H9 (cell line): Measurements from ENCODE around the gene TNIK. TPM values are rescaled to one million over a fixed set of nuclear protein-coding genes. Genes with fewer than 3 reads are reported as not detected.

Experiments used
- DNase-seq: peaks from one replicate; pipeline ENCODE4 v3.0.0-alpha.2; 2017
- H2AFZ ChIP-seq: one replicate; pipeline ENCODE4 v1.6.1; 2013; ENCODE audit warnings: mild to moderate bottlenecking, low read length, control low read depth, moderate library complexity
- H2AK5ac ChIP-seq: 2 replicates; pipeline ENCODE4 v1.6.1; 2013; ENCODE audit warnings: low read length, control low read depth, mixed read lengths; ENCODE audit not compliant: insufficient read length
- H2BK120ac ChIP-seq: one replicate; pipeline ENCODE4 v1.6.1; 2013; ENCODE audit warnings: low read depth, mild to moderate bottlenecking, low read length, control low read depth, inconsistent platforms; ENCODE audit not compliant: poor library complexity, severe bottlenecking
- H2BK12ac ChIP-seq: 2 replicates; pipeline ENCODE4 v1.6.1; 2013; ENCODE audit warnings: low read length, control low read depth, mixed read lengths, low read depth; ENCODE audit not compliant: insufficient read length
- H2BK15ac ChIP-seq: 2 replicates; pipeline ENCODE4 v1.6.1; 2013; ENCODE audit warnings: low read depth, low read length, control low read depth
- H2BK20ac ChIP-seq: one replicate; pipeline ENCODE4 v1.6.1; 2013; ENCODE audit warnings: low read depth, mild to moderate bottlenecking, low read length, control low read depth, inconsistent platforms; ENCODE audit not compliant: poor library complexity, severe bottlenecking
- H2BK5ac ChIP-seq: 2 replicates; pipeline ENCODE4 v1.6.1; 2013; ENCODE audit warnings: low read length, control low read depth, mixed read lengths; ENCODE audit not compliant: insufficient read length
- H3K14ac ChIP-seq: 2 replicates; pipeline ENCODE4 v1.6.1; 2013; ENCODE audit warnings: low read length, control low read depth; ENCODE audit not compliant: insufficient read depth
- H3K18ac ChIP-seq: 2 replicates; pipeline ENCODE4 v1.6.1; 2013; ENCODE audit warnings: low read depth, mild to moderate bottlenecking, mixed read lengths, low read length, control low read depth; ENCODE audit not compliant: insufficient read length
- H3K23ac ChIP-seq: 2 replicates; pipeline ENCODE4 v1.6.1; 2013; ENCODE audit warnings: low read length, control low read depth, mixed read lengths, low read depth; ENCODE audit not compliant: insufficient read length
- H3K23me2 ChIP-seq: 2 replicates; pipeline ENCODE4 v1.6.1; 2013; ENCODE audit warnings: low read depth, mild to moderate bottlenecking, mixed read lengths, low read length, control low read depth; ENCODE audit not compliant: insufficient read length, poor library complexity, severe bottlenecking
- H3K27ac ChIP-seq: 2 replicates; pipeline ENCODE4 v1.5.1; 2013; ENCODE audit warnings: low read length, control low read depth, mixed read lengths, low read depth; ENCODE audit not compliant: insufficient read length
- H3K27me3 ChIP-seq: 2 replicates; pipeline ENCODE4 v1.6.1; 2013; ENCODE audit warnings: low read length, control low read depth, inconsistent platforms; ENCODE audit not compliant: insufficient read depth
- H3K4ac ChIP-seq: 2 replicates; pipeline ENCODE4 v1.6.1; 2013; ENCODE audit warnings: low read depth, mild to moderate bottlenecking, control low read depth, inconsistent platforms, low read length, moderate library complexity
- H3K4me1 ChIP-seq: 2 replicates; pipeline ENCODE4 v1.6.1; 2013; ENCODE audit warnings: low read length, control low read depth, inconsistent platforms; ENCODE audit not compliant: insufficient read depth
- H3K4me2 ChIP-seq: 2 replicates; pipeline ENCODE4 v1.6.1; 2013; ENCODE audit warnings: low read length, control low read depth, mixed read lengths; ENCODE audit not compliant: insufficient read length, insufficient read depth
- H3K56ac ChIP-seq: 2 replicates; pipeline ENCODE4 v1.6.1; 2013; ENCODE audit warnings: low read depth, mild to moderate bottlenecking, mixed read lengths, low read length, control low read depth; ENCODE audit not compliant: insufficient read length
- H3K79me1 ChIP-seq: 2 replicates; pipeline ENCODE4 v1.6.1; 2013; ENCODE audit warnings: low read depth, mild to moderate bottlenecking, moderate library complexity, low read length, control low read depth, inconsistent platforms; ENCODE audit not compliant: insufficient read depth, poor library complexity, severe bottlenecking
- H3K79me2 ChIP-seq: 2 replicates; pipeline ENCODE4 v1.6.1; 2013; ENCODE audit warnings: low read length, control low read depth, inconsistent platforms; ENCODE audit not compliant: insufficient read depth
- H3K9ac ChIP-seq: 2 replicates; pipeline ENCODE4 v1.6.1; 2013; ENCODE audit warnings: low read length, control low read depth, mixed read lengths; ENCODE audit not compliant: insufficient read length; ENCODE audit errors: extremely low read depth
- H3K9me3 ChIP-seq: one replicate; pipeline ENCODE4 v1.6.1; 2013; ENCODE audit warnings: low read depth, low read length, inconsistent platforms; ENCODE audit not compliant: control insufficient read depth
- H3T11ph ChIP-seq: one replicate; pipeline ENCODE4 v1.6.1; 2013; ENCODE audit warnings: mild to moderate bottlenecking, low read length, control low read depth, inconsistent platforms
- H4K20me1 ChIP-seq: one replicate; pipeline ENCODE4 v1.6.1; 2013; ENCODE audit not compliant: control insufficient read depth, insufficient read length, insufficient read depth
- H4K5ac ChIP-seq: 2 replicates; pipeline ENCODE4 v1.6.1; 2013; ENCODE audit warnings: low read depth, mild to moderate bottlenecking, mixed read lengths, low read length, control low read depth; ENCODE audit not compliant: insufficient read length
- H4K8ac ChIP-seq: replicated peaks from 2 replicates; pipeline ENCODE4 v1.6.1; 2013; ENCODE audit warnings: low read length, control low read depth, mixed read lengths, low read depth; ENCODE audit not compliant: insufficient read length
- H4K91ac ChIP-seq: 2 replicates; pipeline ENCODE4 v1.6.1; 2013; ENCODE audit warnings: low read depth, mild to moderate bottlenecking, moderate library complexity, mixed read lengths, low read length, control low read depth; ENCODE audit not compliant: insufficient read length
- H3K27ac Mint-ChIP-seq, 3 experiments: 2 replicates in 2 of 3; 3 replicates in 1 of 3; pipeline ENCODE4 v1.8.0; 2020 to 2021; ENCODE audit warnings: mixed read lengths in 3 of 3, mild to moderate bottlenecking in 1 of 3, moderate library complexity in 1 of 3
- H3K27me3 Mint-ChIP-seq: 2 replicates; pipeline ENCODE4 v1.8.0; 2021; ENCODE audit warnings: low read depth, mild to moderate bottlenecking, moderate library complexity, mixed read lengths
- H3K36me3 Mint-ChIP-seq, 3 experiments: 2 replicates in 2 of 3; 3 replicates in 1 of 3; pipeline ENCODE4 v1.8.0; 2020 to 2021; ENCODE audit warnings: low read depth in 3 of 3, mixed read lengths in 3 of 3; ENCODE audit not compliant: insufficient read depth in 1 of 3
- H3K4me1 Mint-ChIP-seq, 2 experiments: 2 replicates each; pipeline ENCODE4 v1.8.0; 2020; ENCODE audit warnings: mixed read lengths in 2 of 2
- H3K4me3 Mint-ChIP-seq, 2 experiments: 2 replicates in 1 of 2; 3 replicates in 1 of 2; pipeline ENCODE4 v1.8.0; 2020 to 2021; ENCODE audit warnings: mild to moderate bottlenecking in 2 of 2, mixed read lengths in 2 of 2, moderate library complexity in 1 of 2
- H3K9me3 Mint-ChIP-seq, 2 experiments: 2 replicates in 1 of 2; 3 replicates in 1 of 2; pipeline ENCODE4 v1.8.0; 2020; ENCODE audit warnings: mild to moderate bottlenecking in 2 of 2, mixed read lengths in 2 of 2, moderate library complexity in 1 of 2
- CTCF ChIP-seq: fragments of 200-600 bp; sonication (generic); conservative IDR thresholded peaks from 3 replicates; pipeline ENCODE4 v1.8.0; 2021; ENCODE audit warnings: antibody characterized with exemption, mild to moderate bottlenecking
- WGBS: extraction: QIAGEN DNeasy Blood & Tissue Kit; methylation state at CpG from one replicate; pipeline ENCODE4 v1.1.7; 2013; ENCODE audit warnings: missing lambda C conversion rate, low lambda C conversion rate, mixed read lengths; ENCODE audit not compliant: insufficient read length; ENCODE audit errors: extremely low coverage; 5-methylcytosine and 5-hydroxymethylcytosine counted together
- total RNA-seq: library from RNA; stranded (reverse); gene quantifications from 2 replicates; pipeline ENCODE4 v1.2.1, GENCODE V29; 2021

The TNIK gene
- total RNA-seq, 1 experiment from 2014 or later = 15.9 TPM

DNA sequence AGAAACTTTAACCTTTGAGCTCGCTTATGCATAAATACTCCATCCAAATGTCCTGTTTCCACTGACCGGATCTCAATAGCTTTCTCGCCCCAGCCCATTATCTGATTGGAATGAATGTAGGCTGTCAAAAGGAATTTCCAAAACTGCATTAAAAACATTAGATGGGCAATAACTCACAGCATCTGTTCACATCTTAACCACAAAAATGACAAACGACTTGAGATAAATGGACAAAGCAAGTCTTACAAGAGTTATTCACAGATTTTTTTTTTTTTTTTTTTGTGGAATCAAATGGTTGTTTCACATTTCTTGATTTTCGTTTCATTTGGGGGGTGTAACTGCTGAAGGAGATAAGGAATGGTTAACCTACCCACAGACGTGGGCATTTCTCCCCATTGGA, 394.0 kb downstream of the TNIK start:
- H3K4ac ChIP-seq = no peak overlapping the region
- no peak overlapping the region for H2BK5ac ChIP-seq
- no peak overlapping the region for H4K91ac ChIP-seq
- no peak overlapping the region for H3K14ac ChIP-seq
- H3K23me2 ChIP-seq = no peaks in the 10 kb centered on the region
- no peaks in the 10 kb centered on the region for H3K27me3 Mint-ChIP-seq
- H3K27ac Mint-ChIP-seq = no peak overlapping the region
- H2BK12ac ChIP-seq = no peak overlapping the region
- no peak overlapping the region for H3K23ac ChIP-seq
- H3K79me1 ChIP-seq = no peaks in the 10 kb centered on the region
- no CpG with 5 or more reads among the region's 6 CpGs for WGBS
- peaks cover 4 to 11% (median 5%) of the 10 kb centered on the region in 3 experiments; a peak in 5 of 7 replicates for H3K36me3 Mint-ChIP-seq
- H3K4me3 Mint-ChIP-seq = no peak overlapping the region
- no peak overlapping the region for H3K18ac ChIP-seq
- H3K9ac ChIP-seq = no peak overlapping the region
- H2AFZ ChIP-seq = no peak overlapping the region
- H3K4me1 ChIP-seq = peaks cover 5% of the 10 kb centered on the region; the same call in 1 of the 2 replicates
- no peak for DNase-seq
- TF ChIP-seq CTCF = no peak
- H3K27me3 ChIP-seq = no peaks in the 10 kb centered on the region
- H3K56ac ChIP-seq = no peak overlapping the region
- no peak overlapping the region for H3K27ac ChIP-seq
- H4K8ac ChIP-seq = no peak overlapping the region
- H2AK5ac ChIP-seq = no peak overlapping the region
- no peak overlapping the region for H2BK20ac ChIP-seq
- no peak overlapping the region for H3T11ph ChIP-seq
- H3K9me3 Mint-ChIP-seq = no peaks in the 10 kb centered on the region
- peaks cover 13 to 15% of the 10 kb centered on the region in 2 experiments for H3K4me1 Mint-ChIP-seq
- H2BK15ac ChIP-seq = no peak overlapping the region
- H2BK120ac ChIP-seq = no peak overlapping the region
- H3K9me3 ChIP-seq = no peaks in the 10 kb centered on the region
- no peaks in the 10 kb centered on the region for H3K79me2 ChIP-seq
- H4K20me1 ChIP-seq = no peaks in the 10 kb centered on the region
- no peak overlapping the region for H4K5ac ChIP-seq
- no peak overlapping the region for H3K4me2 ChIP-seq
